ENCODE measurements around the gene PSMD1. TPM values are rescaled to one million over a fixed set of nuclear protein-coding genes. Genes with fewer than 3 reads are reported as not detected.

Gene PSMD1
- polyA plus RNA-seq, 1 donor from 2014 or later = 83.8 TPM

- Histone ChIP-seq H3F3A (ENCODE audit: insufficient read depth, low read length, poor library complexity, severe bottlenecking) (no peaks in the 10 kb centered on the region), H4K20me1 (ENCODE audit: insufficient read depth) (no peaks in the 10 kb centered on the region), H3K4me3 (ENCODE audit: low read length) (no peak overlapping the region), H3K9ac (ENCODE audit: low read length) (no peak overlapping the region), H3K27ac (ENCODE audit: low read length) (no peak overlapping the region), H3K9me2 (ENCODE audit: insufficient read depth, low read length) (no peaks in the 10 kb centered on the region), H3K4me2 (ENCODE audit: low read length) (no peak overlapping the region), H3K27me3 (ENCODE audit: insufficient read depth, low read depth, low read length) (peaks cover 22% of the 10 kb centered on the region), H3K36me3 (ENCODE audit: insufficient read depth, low read length) (no peaks in the 10 kb centered on the region), H3K79me2 (replicated peaks; ENCODE audit: insufficient read depth, low read length) (no peaks in the 10 kb centered on the region), H3K9me3 (ENCODE audit: low read length) (no peaks in the 10 kb centered on the region), H2AFZ (ENCODE audit: low read depth, low read length) (no peak overlapping the region)
- TF ChIP-seq EP300 (conservative IDR thresholded peaks at IDR 0.05; ENCODE audit: poor library complexity, severe bottlenecking) (no peak), POLR2AphosphoS5 (IDR thresholded peaks at IDR 0.05) (no peak), EZH2 (IDR thresholded peaks at IDR 0.05; ENCODE audit: borderline replicate concordance, insufficient read depth, low read length, poor library complexity, severe bottlenecking) (no peak), REST (IDR thresholded peaks at IDR 0.05; ENCODE audit: borderline replicate concordance) (no peak), RAD21 (conservative IDR thresholded peaks at IDR 0.05) (no peak), MXI1 (conservative IDR thresholded peaks at IDR 0.05; ENCODE audit: poor library complexity, severe bottlenecking) (no peak), TAF1 (IDR thresholded peaks at IDR 0.05; ENCODE audit: low read depth) (no peak), SMC3 (conservative IDR thresholded peaks at IDR 0.05; ENCODE audit: poor library complexity) (no peak)
- TF ChIP-seq, protein P1, sequence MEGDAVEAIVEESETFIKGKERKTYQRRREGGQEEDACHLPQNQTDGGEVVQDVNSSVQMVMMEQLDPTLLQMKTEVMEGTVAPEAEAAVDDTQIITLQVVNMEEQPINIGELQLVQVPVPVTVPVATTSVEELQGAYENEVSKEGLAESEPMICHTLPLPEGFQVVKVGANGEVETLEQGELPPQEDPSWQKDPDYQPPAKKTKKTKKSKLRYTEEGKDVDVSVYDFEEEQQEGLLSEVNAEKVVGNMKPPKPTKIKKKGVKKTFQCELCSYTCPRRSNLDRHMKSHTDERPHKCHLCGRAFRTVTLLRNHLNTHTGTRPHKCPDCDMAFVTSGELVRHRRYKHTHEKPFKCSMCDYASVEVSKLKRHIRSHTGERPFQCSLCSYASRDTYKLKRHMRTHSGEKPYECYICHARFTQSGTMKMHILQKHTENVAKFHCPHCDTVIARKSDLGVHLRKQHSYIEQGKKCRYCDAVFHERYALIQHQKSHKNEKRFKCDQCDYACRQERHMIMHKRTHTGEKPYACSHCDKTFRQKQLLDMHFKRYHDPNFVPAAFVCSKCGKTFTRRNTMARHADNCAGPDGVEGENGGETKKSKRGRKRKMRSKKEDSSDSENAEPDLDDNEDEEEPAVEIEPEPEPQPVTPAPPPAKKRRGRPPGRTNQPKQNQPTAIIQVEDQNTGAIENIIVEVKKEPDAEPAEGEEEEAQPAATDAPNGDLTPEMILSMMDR (IDR thresholded peaks at IDR 0.05; ENCODE audit: poor library complexity, severe bottlenecking) = no peak
These were observed 17.4 kb upstream of the PSMD1 start for GRCh38 chr2:231039294-231039664.

- Histone ChIP-seq H3K4me3 (ENCODE audit: low read length) (no peak overlapping the region), H3K4me2 (ENCODE audit: low read length) (no peak overlapping the region), H3K9me3 (ENCODE audit: low read length) (no peaks in the 10 kb centered on the region), H3K36me3 (ENCODE audit: insufficient read depth, low read length) (no peaks in the 10 kb centered on the region), H3F3A (ENCODE audit: insufficient read depth, low read length, poor library complexity, severe bottlenecking) (no peaks in the 10 kb centered on the region), H3K79me2 (replicated peaks; ENCODE audit: insufficient read depth, low read length) (no peaks in the 10 kb centered on the region), H4K20me1 (ENCODE audit: insufficient read depth) (no peaks in the 10 kb centered on the region), H2AFZ (ENCODE audit: low read depth, low read length) (no peak overlapping the region), H3K9ac (ENCODE audit: low read length) (no peak overlapping the region), H3K27ac (ENCODE audit: low read length) (no peak overlapping the region), H3K27me3 (ENCODE audit: insufficient read depth, low read depth, low read length) (peaks cover 22% of the 10 kb centered on the region), H3K9me2 (ENCODE audit: insufficient read depth, low read length) (no peaks in the 10 kb centered on the region)
- TF ChIP-seq MXI1 (conservative IDR thresholded peaks at IDR 0.05; ENCODE audit: poor library complexity, severe bottlenecking) (no peak), RAD21 (conservative IDR thresholded peaks at IDR 0.05) (no peak), POLR2AphosphoS5 (IDR thresholded peaks at IDR 0.05) (no peak), TAF1 (IDR thresholded peaks at IDR 0.05; ENCODE audit: low read depth) (no peak), REST (IDR thresholded peaks at IDR 0.05; ENCODE audit: borderline replicate concordance) (no peak), SMC3 (conservative IDR thresholded peaks at IDR 0.05; ENCODE audit: poor library complexity) (no peak), EP300 (conservative IDR thresholded peaks at IDR 0.05; ENCODE audit: poor library complexity, severe bottlenecking) (no peak), EZH2 (IDR thresholded peaks at IDR 0.05; ENCODE audit: borderline replicate concordance, insufficient read depth, low read length, poor library complexity, severe bottlenecking) (no peak)
- TF ChIP-seq, protein P1 (IDR thresholded peaks at IDR 0.05; ENCODE audit: poor library complexity, severe bottlenecking) = no peak
These were observed 16.8 kb upstream of the PSMD1 start for GRCh38 chr2:231039821-231040364.
